Measurements from ENCODE around the gene MAST4.

MAST4 gene

DNA sequence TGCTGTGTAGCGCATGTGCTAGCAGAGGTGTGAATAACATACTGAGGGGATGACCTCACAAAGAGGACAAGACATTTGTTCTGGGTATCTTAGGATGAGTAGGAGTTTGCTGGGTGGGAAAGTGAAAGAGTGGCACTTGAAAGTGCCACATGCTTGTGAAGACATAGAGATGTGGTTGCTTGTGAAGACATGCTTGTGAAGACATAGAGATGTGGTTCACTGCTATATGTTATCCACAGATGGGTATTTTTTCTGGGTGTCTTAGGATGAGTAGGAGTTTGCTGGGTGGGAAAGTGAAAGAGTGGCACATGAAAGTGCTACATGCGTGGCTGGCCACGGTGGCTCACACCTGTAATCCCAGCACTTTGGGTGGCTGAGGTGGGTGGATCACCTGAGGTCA, 63.6 kb downstream of the MAST4 start:
- TF ChIP-seq, protein P1, sequence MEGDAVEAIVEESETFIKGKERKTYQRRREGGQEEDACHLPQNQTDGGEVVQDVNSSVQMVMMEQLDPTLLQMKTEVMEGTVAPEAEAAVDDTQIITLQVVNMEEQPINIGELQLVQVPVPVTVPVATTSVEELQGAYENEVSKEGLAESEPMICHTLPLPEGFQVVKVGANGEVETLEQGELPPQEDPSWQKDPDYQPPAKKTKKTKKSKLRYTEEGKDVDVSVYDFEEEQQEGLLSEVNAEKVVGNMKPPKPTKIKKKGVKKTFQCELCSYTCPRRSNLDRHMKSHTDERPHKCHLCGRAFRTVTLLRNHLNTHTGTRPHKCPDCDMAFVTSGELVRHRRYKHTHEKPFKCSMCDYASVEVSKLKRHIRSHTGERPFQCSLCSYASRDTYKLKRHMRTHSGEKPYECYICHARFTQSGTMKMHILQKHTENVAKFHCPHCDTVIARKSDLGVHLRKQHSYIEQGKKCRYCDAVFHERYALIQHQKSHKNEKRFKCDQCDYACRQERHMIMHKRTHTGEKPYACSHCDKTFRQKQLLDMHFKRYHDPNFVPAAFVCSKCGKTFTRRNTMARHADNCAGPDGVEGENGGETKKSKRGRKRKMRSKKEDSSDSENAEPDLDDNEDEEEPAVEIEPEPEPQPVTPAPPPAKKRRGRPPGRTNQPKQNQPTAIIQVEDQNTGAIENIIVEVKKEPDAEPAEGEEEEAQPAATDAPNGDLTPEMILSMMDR (conservative IDR thresholded peaks at IDR 0.05): no peak

DNA sequence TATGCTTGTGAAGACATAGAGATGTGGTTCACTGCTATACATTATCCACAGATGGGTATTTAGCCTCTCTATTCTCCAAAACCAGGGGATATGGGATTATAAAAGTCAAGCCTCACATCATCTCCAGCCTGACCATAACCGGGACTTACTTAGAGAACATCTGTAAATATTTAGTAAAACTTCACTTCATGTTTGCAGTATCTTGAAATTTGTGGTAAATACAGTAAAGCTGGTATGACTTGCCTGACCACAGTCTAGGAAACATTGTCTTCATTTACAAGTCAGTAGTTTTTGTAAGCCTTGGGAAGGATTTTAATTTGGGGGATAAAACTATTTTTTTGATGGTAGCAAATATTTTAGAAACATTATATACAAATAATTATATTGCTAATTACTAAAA, 64.2 kb downstream of the MAST4 start:
- TF ChIP-seq, protein P1 (conservative IDR thresholded peaks at IDR 0.05): no peak
- no peak overlapping the region for H3K27ac ChIP-seq

More for the DNA sequence above, 63.6 kb downstream of the MAST4 start:
- no peak overlapping the region for H3K27ac ChIP-seq

DNA sequence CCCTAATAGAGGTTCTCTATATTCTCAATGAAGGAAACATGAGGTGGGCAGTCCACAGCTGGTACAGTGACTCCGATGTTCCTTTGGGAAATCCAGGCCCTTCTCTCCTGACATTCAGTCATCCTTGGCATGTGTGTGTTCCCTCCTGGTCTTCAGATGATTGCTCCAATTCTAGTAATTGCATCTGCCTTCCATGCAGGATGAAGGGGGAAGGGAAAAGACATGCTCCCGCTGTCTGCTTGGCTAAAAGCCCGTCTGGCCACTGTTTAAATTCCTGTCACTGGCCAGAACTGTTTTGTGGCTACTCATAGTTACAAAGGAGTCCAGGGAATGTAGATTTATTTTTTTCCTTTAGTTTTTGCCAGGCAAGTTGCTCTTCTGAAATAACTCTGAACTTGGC, 65.0 kb downstream of the MAST4 start:
- TF ChIP-seq, protein P1 (conservative IDR thresholded peaks at IDR 0.05): no peak
- H3K27ac ChIP-seq: no peak overlapping the region

DNA sequence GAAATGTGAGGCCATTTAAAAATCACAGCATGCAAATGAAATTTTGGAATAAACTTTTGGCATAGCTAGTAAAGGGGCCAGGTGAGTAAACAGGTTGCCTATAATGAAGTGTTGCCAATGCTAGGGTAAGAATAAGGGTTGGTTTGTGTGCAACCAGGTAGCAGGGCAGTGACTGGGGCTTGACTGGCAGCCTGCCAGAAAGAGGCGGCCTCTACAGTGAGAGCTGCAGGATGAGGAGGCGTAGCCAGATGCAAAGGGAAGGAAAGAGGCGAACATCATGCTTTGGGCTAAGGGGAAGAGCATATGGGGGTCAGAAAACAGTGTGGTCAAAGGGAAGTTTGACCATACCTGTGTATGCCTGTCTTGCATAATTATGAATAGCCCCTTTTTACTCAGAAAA, 70.6 kb downstream of the MAST4 start:
- TF ChIP-seq, protein P1 (conservative IDR thresholded peaks at IDR 0.05): no peak
- H3K27ac ChIP-seq: no peak overlapping the region

DNA sequence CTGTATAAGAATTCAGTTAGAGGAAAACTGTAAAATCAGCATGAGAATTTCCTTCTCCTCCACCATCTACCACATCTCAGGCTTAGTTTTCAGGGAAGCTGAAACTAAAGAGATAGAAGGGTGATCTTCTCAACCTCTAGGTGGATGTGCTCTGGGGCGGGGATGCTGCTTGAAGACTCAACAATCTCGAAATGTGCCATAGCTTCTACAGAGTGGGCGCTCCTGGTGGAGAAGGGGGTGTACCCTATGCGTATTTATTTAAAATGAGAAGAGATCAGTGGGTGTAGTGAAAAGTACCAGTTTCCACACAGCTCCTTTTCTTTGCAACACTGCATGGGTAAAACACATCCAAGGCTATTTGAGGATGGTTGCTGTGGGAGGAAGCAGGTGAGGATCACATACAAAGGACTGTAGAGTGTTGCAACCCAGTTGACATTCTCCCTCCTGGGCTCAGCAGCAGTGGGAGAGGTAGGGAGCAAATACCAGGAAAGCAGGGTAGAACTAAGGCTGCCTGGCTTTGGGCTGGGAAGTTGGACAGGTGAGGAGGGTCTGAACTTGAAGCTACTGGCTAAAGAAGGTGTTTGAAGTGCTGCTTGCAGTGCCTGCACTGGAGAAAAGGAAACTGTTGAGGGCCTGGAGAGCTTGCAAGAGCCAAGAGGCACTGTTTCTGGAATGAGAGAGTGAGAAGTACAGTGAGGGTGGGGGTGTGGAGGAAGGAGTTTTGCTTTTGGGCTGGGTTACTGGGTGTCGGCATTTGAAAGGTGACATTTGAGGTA, 73.1 kb downstream of the MAST4 start:
- TF ChIP-seq, protein P1 (conservative IDR thresholded peaks at IDR 0.05): no peak

DNA sequence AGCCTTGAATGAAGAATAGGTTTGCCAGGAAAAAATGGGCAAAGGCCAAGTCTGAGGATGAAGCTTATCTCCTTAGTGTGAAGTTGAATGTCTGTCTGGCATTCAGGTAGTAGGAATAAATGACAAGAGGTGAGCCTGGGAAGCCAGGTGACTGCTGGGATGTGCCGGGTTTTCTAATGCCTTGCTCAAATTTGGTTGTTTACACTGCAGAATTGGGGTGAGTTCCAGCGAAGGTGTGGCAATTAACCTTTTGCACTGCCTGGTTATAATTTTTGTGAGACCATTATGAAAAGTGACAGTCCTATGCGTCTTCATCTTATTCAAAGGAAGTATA, 73.6 kb downstream of the MAST4 start:
- TF ChIP-seq, protein P1 (conservative IDR thresholded peaks at IDR 0.05): no peak

More for the DNA sequence above, 73.1 kb downstream of the MAST4 start:
- no peak overlapping the region for H3K27ac ChIP-seq

DNA sequence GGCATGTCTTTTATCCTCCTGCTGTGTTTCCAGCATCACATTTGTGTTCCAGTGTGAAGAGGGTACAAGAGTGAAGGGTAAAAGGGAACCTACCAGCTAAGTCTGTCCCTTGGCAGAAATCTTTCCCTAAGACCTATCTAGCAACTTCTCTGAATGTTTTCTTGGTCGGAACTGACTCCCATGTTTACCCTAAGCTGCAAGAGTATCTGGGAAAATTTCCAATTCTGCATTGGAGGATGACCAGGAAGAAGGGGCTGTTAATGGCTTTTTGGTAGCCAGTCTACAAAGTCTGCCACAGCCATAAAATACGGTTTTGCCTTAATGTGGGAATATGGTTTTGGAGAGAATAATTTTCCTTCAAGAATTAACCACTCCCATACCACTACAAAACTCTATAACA, 75.1 kb downstream of the MAST4 start:
- TF ChIP-seq, protein P1 (conservative IDR thresholded peaks at IDR 0.05): no peak
- H3K27ac ChIP-seq: no peak overlapping the region

More for the DNA sequence above, 73.6 kb downstream of the MAST4 start:
- no peak overlapping the region for H3K27ac ChIP-seq
